ENCODE data around the gene ANO6. TPM values are rescaled to one million over a fixed set of nuclear protein-coding genes. Genes with fewer than 3 reads are reported as not detected.

The ANO6 gene
- total and polyA plus RNA-seq, 11 donors: 9.0 to 57.2 (median 46.0) TPM

GRCh38 chr12:45289245-45290215 is 73.6 kb downstream of the ANO6 start:
- 95 to 98% (median 97%) methylated on average over 4 of the region's 4 CpGs for whole genome bisulfite sequencing, 4 donors
- peaks cover 0 to 33% (median 5%) of the 10 kb centered on the region in 12 donors for H3K4me1 ChIP-seq
- H3K4me3 ChIP-seq: no peak overlapping the region
- ATAC-seq (no peak), DNase-seq (no peak)
- no peaks in the 10 kb centered on the region for H3K36me3 ChIP-seq
- intact Hi-C loops (cut with DNase I): loop anchor here in 1 of 10 donors (10.0 kb wide), 1 partner anchor 55 kb away; no protein-coding TSS in a partner anchor
- no peak for TF ChIP-seq CTCF (IDR thresholded peaks at IDR 0.05)
- TF ChIP-seq POLR2A (IDR thresholded peaks at IDR 0.05): no peak
- H3K27ac ChIP-seq: no peak overlapping the region
- H3K9me3 ChIP-seq: no peaks in the 10 kb centered on the region
- H3K27me3 ChIP-seq: no peaks in the 10 kb centered on the region

- no peaks in the 10 kb centered on the region for H3K27me3 ChIP-seq
- no peak for ATAC-seq
- no peak overlapping the region for H3K4me3 ChIP-seq
- no peaks in the 10 kb centered on the region for H3K36me3 ChIP-seq
- TF ChIP-seq POLR2A (IDR thresholded peaks at IDR 0.05): no peak
- H3K9me3 ChIP-seq: no peaks in the 10 kb centered on the region
- peaks cover 0 to 27% (median 4%) of the 10 kb centered on the region in 12 donors for H3K4me1 ChIP-seq
- DNase-seq: no peak
- intact Hi-C loops (cut with DNase I): no loop called here
- H3K27ac ChIP-seq: no peak overlapping the region
- WGBS, 4 donors: 92 to 94% (median 93%) methylated on average over 2 of the region's 2 CpGs
These were observed 74.3 kb downstream of the ANO6 start for GRCh38 chr12:45290216-45290605.

GRCh38 chr12:45291518-45291917 is 75.6 kb downstream of the ANO6 start:
- H3K27ac ChIP-seq: peak overlapping the region in 3 of 12 donors; percentile 76 to 88 (median 80)
- intact Hi-C loops (cut with DNase I): no loop called here

GRCh38 chr12:45292486-45293195 is 76.7 kb downstream of the ANO6 start:
- peaks cover 0 to 44% (median 8%) of the 10 kb centered on the region in 12 donors for H3K4me1 ChIP-seq
- TF ChIP-seq CTCF (IDR thresholded peaks at IDR 0.05) (no peak), POLR2A (IDR thresholded peaks at IDR 0.05) (no peak)
- ATAC-seq (peak; percentile 77 to 89 (median 82)), DNase-seq (peak in 1 of 5 donors; percentile 47)
- H3K27ac ChIP-seq: peak overlapping the region; percentile 64 to 88 (median 80)
- no peaks in the 10 kb centered on the region for H3K27me3 ChIP-seq
- H3K36me3 ChIP-seq: no peaks in the 10 kb centered on the region
- intact Hi-C loops (cut with DNase I): no loop called here
- peak overlapping the region in 8 of 12 donors; percentile 15 to 51 (median 36) for H3K4me3 ChIP-seq
- no peaks in the 10 kb centered on the region for H3K9me3 ChIP-seq
- 43 to 47% (median 45%) methylated on average over 4 of the region's 4 CpGs for WGBS, 4 donors

More at GRCh38 chr12:45291518-45291917, 75.6 kb downstream of the ANO6 start:
- Histone ChIP-seq H3K4me1 (peaks cover 0 to 33% (median 6%) of the 10 kb centered on the region in 12 donors), H3K27me3 (no peaks in the 10 kb centered on the region), H3K9me3 (no peaks in the 10 kb centered on the region), H3K4me3 (no peak overlapping the region), H3K36me3 (no peaks in the 10 kb centered on the region)
- WGBS, 4 donors: 87 to 94% (median 91%) methylated on average over 1 of the region's 1 CpG
- no peak for ATAC-seq
- no peak for DNase-seq
- TF ChIP-seq POLR2A (IDR thresholded peaks at IDR 0.05) (no peak), CTCF (IDR thresholded peaks at IDR 0.05) (no peak)
